ENCODE measurements around the gene CUEDC2.

Gene CUEDC2

GRCh38 chr10:102424145-102424544 is 8.2 kb downstream of the CUEDC2 start:
- H3K4me1 Mint-ChIP-seq (ENCODE audit: low read depth): peaks cover 55% of the 10 kb centered on the region
- H3K27me3 Mint-ChIP-seq: peaks cover under 1% of the 10 kb centered on the region
- H3K4me3 Mint-ChIP-seq: no peak overlapping the region
- DNase-seq: no peak
- peaks cover 51% of the 10 kb centered on the region for H3K36me3 Mint-ChIP-seq (ENCODE audit: low read depth)
- no peak overlapping the region for H3K27ac Mint-ChIP-seq
- no peaks in the 10 kb centered on the region for H3K9me3 Mint-ChIP-seq

- Mint-ChIP-seq H3K4me1 (ENCODE audit: low read depth) (peaks cover 59% of the 10 kb centered on the region), H3K27ac (peak overlapping the region; percentile 57), H3K27me3 (peaks cover 5% of the 10 kb centered on the region), H3K4me3 (peak overlapping the region; percentile 10), H3K36me3 (ENCODE audit: low read depth) (peaks cover 51% of the 10 kb centered on the region), H3K9me3 (no peaks in the 10 kb centered on the region)
- DNase-seq: no peak
Observed at GRCh38 chr10:102423372-102423968, 8.9 kb downstream of the CUEDC2 start.

- Mint-ChIP-seq H3K4me3 (peak overlapping the region; percentile 93), H3K9me3 (no peaks in the 10 kb centered on the region), H3K27me3 (peaks cover 14% of the 10 kb centered on the region), H3K27ac (peak overlapping the region; percentile 83), H3K4me1 (ENCODE audit: low read depth) (peaks cover 61% of the 10 kb centered on the region), H3K36me3 (ENCODE audit: low read depth) (peaks cover 51% of the 10 kb centered on the region)
- DNase-seq: peak; percentile 74
Observed at GRCh38 chr10:102422545-102423129, 9.7 kb downstream of the CUEDC2 start.

- Mint-ChIP-seq H3K4me1 (ENCODE audit: low read depth) (peaks cover 54% of the 10 kb centered on the region), H3K36me3 (ENCODE audit: low read depth) (peaks cover 49% of the 10 kb centered on the region), H3K27me3 (peaks cover 20% of the 10 kb centered on the region), H3K9me3 (no peaks in the 10 kb centered on the region), H3K4me3 (peak overlapping the region; percentile 93), H3K27ac (peak overlapping the region; percentile 98)
- DNase-seq: no peak
Observed at GRCh38 chr10:102421757-102422512, 10.4 kb downstream of the CUEDC2 start.

- peak overlapping the region; percentile 93 for H3K4me3 Mint-ChIP-seq
- H3K9me3 Mint-ChIP-seq: no peaks in the 10 kb centered on the region
- peaks cover 49% of the 10 kb centered on the region for H3K4me1 Mint-ChIP-seq (ENCODE audit: low read depth)
- peaks cover 21% of the 10 kb centered on the region for H3K27me3 Mint-ChIP-seq
- peaks cover 45% of the 10 kb centered on the region for H3K36me3 Mint-ChIP-seq (ENCODE audit: low read depth)
- DNase-seq: no peak
- H3K27ac Mint-ChIP-seq: peak overlapping the region; percentile 98
Observed at GRCh38 chr10:102421507-102421756, 10.9 kb downstream of the CUEDC2 start.

- Mint-ChIP-seq H3K27ac (peak within 1 kb of the TSS; percentile 98), H3K4me3 (peak within 1 kb of the TSS; percentile 93), H3K9me3 (no peaks in the 10 kb centered on the region), H3K4me1 (ENCODE audit: low read depth) (peaks cover 44% of the 10 kb centered on the region), H3K36me3 (ENCODE audit: low read depth) (peaks cover 41% of the 10 kb centered on the region), H3K27me3 (peaks cover 26% of the 10 kb centered on the region)
- DNase-seq: peak; percentile 98
Observed at GRCh38 chr10:102420714-102421506, 11.5 kb downstream of the CUEDC2 start, which contains the start of gene FBXL15. FBXL15 (plus strand) TSS chr10:102420836; CDS start chr10:102421130, 294 bp downstream.

- Mint-ChIP-seq H3K27me3 (peaks cover 32% of the 10 kb centered on the region), H3K4me1 (ENCODE audit: low read depth) (peaks cover 41% of the 10 kb centered on the region), H3K36me3 (ENCODE audit: low read depth) (peaks cover 37% of the 10 kb centered on the region), H3K4me3 (peak overlapping the region; percentile 93), H3K27ac (peak overlapping the region; percentile 98), H3K9me3 (no peaks in the 10 kb centered on the region)
- DNase-seq: no peak
Observed at GRCh38 chr10:102420181-102420713, 12.1 kb downstream of the CUEDC2 start.

- H3K9me3 Mint-ChIP-seq: no peaks in the 10 kb centered on the region
- H3K4me1 Mint-ChIP-seq (ENCODE audit: low read depth): peaks cover 41% of the 10 kb centered on the region
Observed at GRCh38 chr10:102419269-102420180, 12.8 kb downstream of the CUEDC2 start.

DNA sequence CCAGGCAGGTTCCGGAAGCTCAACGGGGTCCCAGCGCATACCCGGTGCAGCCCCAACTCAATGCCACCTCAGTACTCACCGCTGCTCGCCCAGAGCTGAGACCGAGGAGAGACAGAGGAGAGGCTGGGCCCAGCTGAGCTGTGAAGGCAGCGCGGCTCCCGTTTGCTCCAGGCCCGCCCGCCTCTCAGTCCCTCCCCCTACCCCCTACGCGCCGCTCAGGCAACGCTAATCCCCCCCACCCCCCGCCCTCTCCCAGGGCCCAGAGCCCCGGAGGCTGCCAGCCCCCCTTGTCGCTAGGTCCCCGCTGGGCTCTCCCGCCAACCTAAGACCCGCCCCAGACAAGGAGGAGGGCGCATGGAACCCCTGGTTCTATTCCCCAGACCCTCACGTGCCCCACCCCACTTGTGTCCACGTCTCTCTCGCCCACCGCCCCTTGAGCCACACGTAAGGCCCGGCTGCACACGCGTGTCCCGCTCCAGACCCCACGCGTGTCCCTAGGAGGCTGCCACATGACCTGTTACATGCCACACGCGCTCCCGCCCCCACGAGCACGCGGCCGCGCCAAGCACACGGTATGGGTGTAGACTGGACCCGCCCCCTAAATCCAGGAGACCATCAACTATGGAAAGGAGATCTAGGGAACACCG is 13.6 kb downstream of the CUEDC2 start, which contains the start of gene PSD:
Gene PSD (minus strand): TSS at position 164 of the 647 bp plus-strand sequence. CDS start 1,747 bp downstream, outside the sequence.
- Mint-ChIP-seq H3K27me3 (peaks cover 36% of the 10 kb centered on the region), H3K27ac (peak within 1 kb of the TSS; percentile 53)
- DNase-seq: no peak

More at GRCh38 chr10:102419269-102420180, 12.8 kb downstream of the CUEDC2 start:
- Mint-ChIP-seq H3K4me3 (peak overlapping the region; percentile 93), H3K36me3 (ENCODE audit: low read depth) (peaks cover 34% of the 10 kb centered on the region), H3K27ac (peak overlapping the region; percentile 98), H3K27me3 (peaks cover 33% of the 10 kb centered on the region)
- DNase-seq: peak; percentile 82

DNA sequence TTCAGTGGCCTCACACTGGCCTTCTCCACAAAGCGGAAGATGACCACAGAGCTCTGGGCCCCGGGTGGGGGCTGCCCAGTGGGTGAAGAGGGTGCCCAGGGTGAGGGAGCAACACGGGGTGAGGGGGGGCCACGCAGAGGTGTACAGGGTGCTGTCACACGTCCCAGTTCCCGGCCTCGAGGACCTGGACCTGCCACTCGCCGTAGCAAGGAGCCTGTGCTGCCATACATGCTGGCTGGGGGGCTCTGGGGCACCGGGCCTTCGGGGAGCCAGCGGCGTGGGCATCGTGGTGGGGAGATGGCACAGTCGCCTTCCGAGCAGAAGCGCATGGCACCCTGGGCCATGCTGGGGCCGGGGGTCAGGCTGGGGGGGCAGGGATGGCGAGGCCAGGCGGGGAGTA is 15.7 kb downstream of the CUEDC2 start:
- H3K9me3 Mint-ChIP-seq: no peaks in the 10 kb centered on the region
- H3K4me3 Mint-ChIP-seq: no peak overlapping the region
- H3K27ac Mint-ChIP-seq: no peak overlapping the region
- peaks cover 7% of the 10 kb centered on the region for H3K36me3 Mint-ChIP-seq (ENCODE audit: low read depth)
- peaks cover 37% of the 10 kb centered on the region for H3K4me1 Mint-ChIP-seq (ENCODE audit: low read depth)
- peaks cover 39% of the 10 kb centered on the region for H3K27me3 Mint-ChIP-seq
- DNase-seq: no peak

More for the DNA sequence above, 13.6 kb downstream of the CUEDC2 start, which contains the start of gene PSD:
- no peaks in the 10 kb centered on the region for H3K9me3 Mint-ChIP-seq
- peaks cover 41% of the 10 kb centered on the region for H3K4me1 Mint-ChIP-seq (ENCODE audit: low read depth)
- H3K36me3 Mint-ChIP-seq (ENCODE audit: low read depth): peaks cover 26% of the 10 kb centered on the region
- H3K4me3 Mint-ChIP-seq: peak within 1 kb of the TSS; percentile 93

DNA sequence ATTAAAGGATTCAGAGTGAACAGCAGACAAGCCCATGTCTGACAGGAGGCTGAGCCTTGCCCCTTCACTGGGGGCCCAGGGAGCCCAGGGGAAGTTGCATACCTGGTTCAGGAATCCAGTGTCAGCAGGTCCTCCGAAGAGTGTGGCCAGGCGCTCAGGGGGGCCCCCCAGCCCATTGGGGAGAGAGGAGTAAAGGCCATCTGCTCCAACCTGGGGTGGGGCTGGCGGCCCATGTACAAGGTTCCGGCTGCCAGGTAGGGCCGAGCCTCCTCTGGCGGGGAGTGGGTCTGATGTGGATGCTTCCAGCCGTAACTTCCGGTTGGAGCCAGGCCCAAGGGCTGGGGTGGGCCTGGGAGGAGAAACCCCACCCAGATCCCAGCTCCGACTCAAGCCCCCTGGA is 16.1 kb downstream of the CUEDC2 start:
- Mint-ChIP-seq H3K9me3 (no peaks in the 10 kb centered on the region), H3K36me3 (ENCODE audit: low read depth) (peaks cover 5% of the 10 kb centered on the region), H3K27ac (no peak overlapping the region), H3K27me3 (peaks cover 42% of the 10 kb centered on the region), H3K4me1 (ENCODE audit: low read depth) (peaks cover 40% of the 10 kb centered on the region), H3K4me3 (no peak overlapping the region)
- DNase-seq: no peak

DNA sequence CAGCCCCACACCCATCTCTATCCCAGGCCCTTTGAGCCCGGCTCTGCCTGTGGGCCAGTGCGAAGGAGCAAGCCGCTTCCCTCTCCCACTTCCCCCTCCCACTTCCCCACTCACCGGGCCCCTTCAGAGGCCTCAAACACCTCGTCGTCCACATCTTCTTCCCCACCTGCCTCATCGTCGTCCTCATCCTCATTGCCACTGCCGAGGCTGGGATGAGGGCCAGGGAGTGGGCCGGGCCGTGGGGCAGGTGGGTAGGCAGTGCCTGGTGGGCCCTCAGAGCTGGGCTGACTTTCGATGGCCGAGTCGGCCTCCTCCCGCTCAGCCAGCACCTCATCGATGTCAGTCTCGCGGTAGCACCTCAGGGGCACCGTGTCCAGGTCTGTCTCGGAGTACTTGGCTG is 17.6 kb downstream of the CUEDC2 start:
- Mint-ChIP-seq H3K4me3 (no peak overlapping the region), H3K36me3 (ENCODE audit: low read depth) (no peaks in the 10 kb centered on the region), H3K9me3 (no peaks in the 10 kb centered on the region), H3K27ac (no peak overlapping the region), H3K27me3 (peaks cover 52% of the 10 kb centered on the region), H3K4me1 (ENCODE audit: low read depth) (peaks cover 41% of the 10 kb centered on the region)
- DNase-seq: no peak
